ENCODE measurements around the gene MYL3. TPM values are rescaled to one million over a fixed set of nuclear protein-coding genes. Genes with fewer than 3 reads are reported as not detected.
"Not testable (repeated sequence)": the region's sequence is repeated elsewhere in the genome, so short reads cannot be mapped to it uniquely, and the experiment has no call there.

Gene MYL3
- total and polyA plus RNA-seq, 3 donors from 2014 or later = 1.2 to 14.5 (median 3.0) TPM

- WGBS, 2 donors = 78 to 94% methylated on average over 2 of the region's 2 CpGs
- Histone ChIP-seq H3K27me3 (no peaks in the 10 kb centered on the region), H3K9me3 (no peaks in the 10 kb centered on the region), H3K36me3 (ENCODE audit: low read depth, missing control alignments) (no peaks in the 10 kb centered on the region), H3K4me1 (no peaks in the 10 kb centered on the region), H3K27ac (no peak overlapping the region), H3K4me3 (no peak overlapping the region)
- TF ChIP-seq CTCF (IDR thresholded peaks at IDR 0.05) = no peak
- TF ChIP-seq POLR2A (IDR thresholded peaks at IDR 0.05) = no peak
- no peak for DNase-seq
- intact Hi-C loops (cut with DNase I; ENCODE audit: low total_unique reads) = no loop called here
Measured at GRCh38 chr3:46830801-46831200, 32.4 kb downstream of the MYL3 start.

DNA sequence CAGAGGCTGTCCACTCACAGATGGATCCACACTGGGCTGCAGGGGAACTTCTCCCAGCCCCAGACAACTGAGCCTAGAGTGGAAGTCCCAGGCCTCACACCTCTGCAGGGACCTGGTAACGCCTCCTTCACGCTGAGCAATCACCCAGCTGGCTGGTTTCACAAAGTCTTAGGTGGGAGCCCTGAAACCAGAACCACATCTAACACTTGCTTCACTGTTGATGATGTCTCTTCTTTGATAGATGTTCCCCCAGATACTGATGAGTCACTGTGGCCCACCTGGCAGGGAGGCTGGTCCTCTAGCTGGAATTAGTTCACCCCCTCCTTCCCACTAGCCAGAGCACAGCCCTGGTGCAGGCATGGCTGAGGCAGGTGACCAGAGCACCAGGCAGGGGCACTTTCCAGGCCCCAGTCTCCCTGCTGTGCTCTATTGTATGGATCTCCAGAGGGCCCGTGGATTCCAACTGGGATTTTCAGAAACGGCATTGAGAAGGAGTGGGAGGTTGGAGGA lies 33.5 kb downstream of the MYL3 start:
- Histone ChIP-seq H3K4me1 (no peaks in the 10 kb centered on the region), H3K27ac (no peak overlapping the region), H3K4me3 (no peak overlapping the region), H3K27me3 (no peaks in the 10 kb centered on the region), H3K36me3 (ENCODE audit: low read depth, missing control alignments) (no peaks in the 10 kb centered on the region), H3K9me3 (no peaks in the 10 kb centered on the region)
- WGBS, 2 donors = 77 to 78% methylated on average over 4 of the region's 4 CpGs
- DNase-seq = no peak
- intact Hi-C loops (cut with DNase I; ENCODE audit: low total_unique reads) = no loop called here
- TF ChIP-seq POLR2A (IDR thresholded peaks at IDR 0.05) (no peak), CTCF (IDR thresholded peaks at IDR 0.05) (no peak)

DNA sequence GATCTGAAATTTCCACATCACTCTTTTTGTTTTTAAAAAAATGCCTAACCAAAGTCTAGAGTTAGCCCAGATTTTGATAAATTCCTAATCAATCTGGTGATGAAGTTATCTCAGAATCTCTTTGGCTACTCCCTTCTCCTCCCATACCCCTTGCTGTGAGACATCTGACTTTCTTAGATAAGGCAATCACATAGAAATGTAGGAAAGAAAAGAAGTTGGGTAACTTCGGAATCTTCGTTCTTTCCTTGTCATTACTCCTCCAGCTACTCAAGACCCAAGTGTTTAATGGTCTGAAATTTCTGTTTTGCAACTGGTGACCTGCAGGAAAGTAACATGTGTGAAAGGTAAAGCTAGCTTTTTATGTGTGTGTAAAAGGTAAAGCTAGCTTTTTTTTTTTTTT lies 37.8 kb downstream of the MYL3 start:
- 74 to 81% methylated on average over 2 of the region's 2 CpGs for WGBS, 2 donors

GRCh38 chr3:46824211-46824970 lies 38.9 kb downstream of the MYL3 start:
- intact Hi-C loops (cut with DNase I; ENCODE audit: low total_unique reads) = no loop called here
- Histone ChIP-seq H3K36me3 (ENCODE audit: low read depth, missing control alignments) (no peaks in the 10 kb centered on the region), H3K27ac (no peak overlapping the region), H3K9me3 (no peaks in the 10 kb centered on the region), H3K27me3 (no peaks in the 10 kb centered on the region), H3K4me3 (no peak overlapping the region), H3K4me1 (no peaks in the 10 kb centered on the region)
- no peak for DNase-seq
- WGBS, 2 donors = 78 to 89% methylated on average over 2 of the region's 2 CpGs
- no peak for TF ChIP-seq CTCF (IDR thresholded peaks at IDR 0.05)
- TF ChIP-seq POLR2A (IDR thresholded peaks at IDR 0.05) = no peak

More for the DNA sequence above, 37.8 kb downstream of the MYL3 start:
- H3K27me3 ChIP-seq = no peaks in the 10 kb centered on the region
- H3K4me3 ChIP-seq = no peak overlapping the region
- no peaks in the 10 kb centered on the region for H3K4me1 ChIP-seq
- no peak for DNase-seq
- no peaks in the 10 kb centered on the region for H3K36me3 ChIP-seq (ENCODE audit: low read depth, missing control alignments)
- no peaks in the 10 kb centered on the region for H3K9me3 ChIP-seq
- H3K27ac ChIP-seq = no peak overlapping the region
- intact Hi-C loops (cut with DNase I; ENCODE audit: low total_unique reads) = no loop called here
- no peak for TF ChIP-seq CTCF (IDR thresholded peaks at IDR 0.05)
- no peak for TF ChIP-seq POLR2A (IDR thresholded peaks at IDR 0.05)

GRCh38 chr3:46823314-46823713 lies 39.9 kb downstream of the MYL3 start:
- not testable (repeated sequence) for DNase-seq

More at GRCh38 chr3:46823314-46823713, 39.9 kb downstream of the MYL3 start:
- H3K4me3 ChIP-seq; H3K27ac ChIP-seq; intact Hi-C loops (cut with DNase I; ENCODE audit: low total_unique reads); H3K36me3 ChIP-seq (ENCODE audit: low read depth, missing control alignments); H3K9me3 ChIP-seq; H3K4me1 ChIP-seq; H3K27me3 ChIP-seq: not testable (repeated sequence)
